Parathyroid adenoma (tissue), 2 donors: Measurements from ENCODE around the gene DUSP9.
"Not testable (repeated sequence)": the region's sequence is repeated elsewhere in the genome, so short reads cannot be mapped to it uniquely, and the experiment has no call there.

Source experiments
- H2AFZ ChIP-seq: fragments of 300-600 bp; sonication (generic); one replicate; pipeline ENCODE4 v1.7.0; 2017; ENCODE audit warnings: antibody characterized with exemption, mild to moderate bottlenecking
- H3K27ac ChIP-seq: fragments of 300-600 bp; sonication (generic); one replicate; pipeline ENCODE4 v1.7.0; 2017
- H3K27me3 ChIP-seq: fragments of 300-600 bp; sonication (generic); one replicate; pipeline ENCODE4 v1.7.0; 2017; ENCODE audit warnings: low read length; ENCODE audit not compliant: control insufficient read depth, insufficient read depth
- H3K36me3 ChIP-seq: fragments of 300-600 bp; sonication (generic); one replicate; pipeline ENCODE4 v1.7.0; 2017; ENCODE audit warnings: low read length; ENCODE audit not compliant: control insufficient read depth, insufficient read depth
- H3K4me1 ChIP-seq: fragments of 300-600 bp; sonication (generic); one replicate; pipeline ENCODE4 v1.7.0; 2017; ENCODE audit warnings: control low read depth
- H3K4me2 ChIP-seq: fragments of 300-600 bp; sonication (generic); one replicate; pipeline ENCODE4 v1.7.0; 2017; ENCODE audit warnings: low read length
- H3K4me3 ChIP-seq: fragments of 300-600 bp; sonication (generic); one replicate; pipeline ENCODE4 v1.7.0; 2017; ENCODE audit warnings: low read depth, low read length
- H3K79me2 ChIP-seq: fragments of 300-600 bp; sonication (generic); one replicate; pipeline ENCODE4 v1.7.0; 2017; ENCODE audit warnings: control low read depth
- H3K9ac ChIP-seq: fragments of 300-600 bp; sonication (generic); one replicate; pipeline ENCODE4 v1.7.0; 2017; ENCODE audit warnings: mild to moderate bottlenecking
- H3K9me3 ChIP-seq: fragments of 300-600 bp; sonication (generic); one replicate; pipeline ENCODE4 v1.7.0; 2017; ENCODE audit warnings: low read length; ENCODE audit not compliant: control insufficient read depth
- TF ChIP-seq, protein P1 (sequence below): fragments of 300-600 bp; sonication (generic); IDR thresholded peaks from one replicate; pipeline ENCODE4 v1.7.0; 2017; ENCODE audit warnings: antibody characterized with exemption, mild to moderate bottlenecking
- donor health status: primary hyperparathyroidism.

Gene DUSP9

DNA sequence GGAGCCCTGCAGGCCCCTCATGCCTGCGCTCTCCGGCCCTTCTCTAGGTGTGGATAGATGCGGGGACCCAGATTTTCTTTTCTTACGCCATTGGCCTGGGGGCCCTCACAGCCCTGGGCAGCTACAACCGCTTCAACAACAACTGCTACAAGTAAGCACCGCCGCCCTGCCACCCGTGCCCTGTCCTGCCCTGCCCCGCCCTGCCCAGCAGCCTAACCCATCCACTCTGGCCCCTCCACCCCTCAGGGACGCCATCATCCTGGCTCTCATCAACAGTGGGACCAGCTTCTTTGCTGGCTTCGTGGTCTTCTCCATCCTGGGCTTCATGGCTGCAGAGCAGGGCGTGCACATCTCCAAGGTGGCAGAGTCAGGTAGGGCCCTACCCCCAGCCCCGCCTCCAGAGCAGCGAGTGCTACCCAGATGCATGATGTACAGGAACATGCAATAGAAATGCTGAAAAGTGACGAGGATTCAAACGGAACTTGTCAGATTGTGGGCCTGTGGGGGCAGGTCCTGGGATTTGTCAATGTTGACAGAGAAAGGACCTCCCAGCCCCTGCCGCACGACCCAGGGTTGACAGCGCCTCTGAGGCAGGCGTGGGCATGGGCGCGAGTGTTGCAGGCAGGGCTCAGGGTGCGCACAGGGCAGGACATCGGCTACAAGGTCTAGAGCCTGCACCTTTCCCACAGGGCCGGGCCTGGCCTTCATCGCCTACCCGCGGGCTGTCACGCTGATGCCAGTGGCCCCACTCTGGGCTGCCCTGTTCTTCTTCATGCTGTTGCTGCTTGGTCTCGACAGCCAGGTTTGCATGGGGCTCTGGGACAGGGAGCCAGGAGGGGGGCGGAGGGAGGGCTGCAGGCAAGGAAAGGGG is 46.4 kb downstream of the DUSP9 start:
- no peak overlapping the region for H3K4me2 ChIP-seq
- H2AFZ ChIP-seq = no peak overlapping the region
- H3K27me3 ChIP-seq = no peaks in the 10 kb centered on the region
- H3K9ac ChIP-seq = no peak overlapping the region
- no peak overlapping the region for H3K4me3 ChIP-seq
- TF ChIP-seq, protein P1, sequence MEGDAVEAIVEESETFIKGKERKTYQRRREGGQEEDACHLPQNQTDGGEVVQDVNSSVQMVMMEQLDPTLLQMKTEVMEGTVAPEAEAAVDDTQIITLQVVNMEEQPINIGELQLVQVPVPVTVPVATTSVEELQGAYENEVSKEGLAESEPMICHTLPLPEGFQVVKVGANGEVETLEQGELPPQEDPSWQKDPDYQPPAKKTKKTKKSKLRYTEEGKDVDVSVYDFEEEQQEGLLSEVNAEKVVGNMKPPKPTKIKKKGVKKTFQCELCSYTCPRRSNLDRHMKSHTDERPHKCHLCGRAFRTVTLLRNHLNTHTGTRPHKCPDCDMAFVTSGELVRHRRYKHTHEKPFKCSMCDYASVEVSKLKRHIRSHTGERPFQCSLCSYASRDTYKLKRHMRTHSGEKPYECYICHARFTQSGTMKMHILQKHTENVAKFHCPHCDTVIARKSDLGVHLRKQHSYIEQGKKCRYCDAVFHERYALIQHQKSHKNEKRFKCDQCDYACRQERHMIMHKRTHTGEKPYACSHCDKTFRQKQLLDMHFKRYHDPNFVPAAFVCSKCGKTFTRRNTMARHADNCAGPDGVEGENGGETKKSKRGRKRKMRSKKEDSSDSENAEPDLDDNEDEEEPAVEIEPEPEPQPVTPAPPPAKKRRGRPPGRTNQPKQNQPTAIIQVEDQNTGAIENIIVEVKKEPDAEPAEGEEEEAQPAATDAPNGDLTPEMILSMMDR = no peak
- no peaks in the 10 kb centered on the region for H3K4me1 ChIP-seq
- H3K79me2 ChIP-seq = no peaks in the 10 kb centered on the region
- H3K27ac ChIP-seq = no peak overlapping the region
- no peaks in the 10 kb centered on the region for H3K9me3 ChIP-seq
- H3K36me3 ChIP-seq = no peaks in the 10 kb centered on the region

DNA sequence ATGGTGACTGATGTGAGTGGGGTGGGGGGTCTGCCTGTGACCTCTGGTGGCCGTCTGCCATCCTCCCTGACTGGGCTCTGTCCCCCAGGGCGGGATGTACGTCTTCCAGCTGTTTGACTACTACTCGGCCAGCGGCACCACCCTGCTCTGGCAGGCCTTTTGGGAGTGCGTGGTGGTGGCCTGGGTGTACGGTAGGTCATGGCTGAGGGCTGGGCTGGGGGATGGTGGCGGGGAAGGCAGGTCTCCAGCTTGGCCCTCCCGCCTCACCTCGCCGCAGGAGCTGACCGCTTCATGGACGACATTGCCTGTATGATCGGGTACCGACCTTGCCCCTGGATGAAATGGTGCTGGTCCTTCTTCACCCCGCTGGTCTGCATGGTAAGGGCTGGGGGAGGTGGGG is 47.3 kb downstream of the DUSP9 start:
- not testable (repeated sequence) for H3K9ac ChIP-seq, H3K4me2 ChIP-seq, H3K9me3 ChIP-seq, H2AFZ ChIP-seq, H3K79me2 ChIP-seq, H3K27me3 ChIP-seq, H3K27ac ChIP-seq, H3K36me3 ChIP-seq, H3K4me1 ChIP-seq, H3K4me3 ChIP-seq

GRCh38 chrX:153694687-153695270 is 47.8 kb downstream of the DUSP9 start:
- H3K4me2 ChIP-seq = no peak overlapping the region
- no peak overlapping the region for H3K4me3 ChIP-seq
- H3K27me3 ChIP-seq = no peaks in the 10 kb centered on the region
- H3K79me2 ChIP-seq = no peaks in the 10 kb centered on the region
- no peak overlapping the region for H3K9ac ChIP-seq
- no peaks in the 10 kb centered on the region for H3K36me3 ChIP-seq
- TF ChIP-seq, protein P1 = no peak
- H2AFZ ChIP-seq = no peak overlapping the region
- no peak overlapping the region for H3K27ac ChIP-seq
- no peaks in the 10 kb centered on the region for H3K9me3 ChIP-seq
- no peaks in the 10 kb centered on the region for H3K4me1 ChIP-seq

GRCh38 chrX:153696100-153696499 is 49.1 kb downstream of the DUSP9 start:
- Histone ChIP-seq H3K79me2 (no peaks in the 10 kb centered on the region), H2AFZ (no peak overlapping the region), H3K4me1 (no peaks in the 10 kb centered on the region), H3K4me2 (no peak overlapping the region), H3K27me3 (no peaks in the 10 kb centered on the region), H3K27ac (no peak overlapping the region), H3K4me3 (no peak overlapping the region), H3K9me3 (no peaks in the 10 kb centered on the region), H3K9ac (no peak overlapping the region), H3K36me3 (no peaks in the 10 kb centered on the region)
- TF ChIP-seq, protein P1 = no peak

DNA sequence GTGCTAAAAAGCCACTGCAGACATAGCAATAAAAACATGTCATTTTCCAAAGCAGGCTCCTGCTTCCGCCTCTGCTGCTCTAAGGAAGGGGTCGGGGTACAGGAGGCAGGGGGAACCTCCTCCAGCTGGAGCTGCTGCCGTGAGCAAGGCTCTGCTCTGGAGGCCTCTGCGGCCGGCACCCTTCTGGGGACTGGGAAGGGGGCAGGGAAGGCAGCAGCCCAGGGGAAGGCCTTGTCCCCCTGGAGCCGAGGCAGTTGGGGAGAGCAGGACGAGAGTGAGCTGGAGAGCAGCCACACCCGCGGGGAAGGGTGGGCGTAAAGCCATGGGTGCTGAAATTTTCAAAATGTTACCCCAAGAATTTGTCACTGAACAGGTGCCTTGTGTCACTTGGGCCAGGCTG is 49.5 kb downstream of the DUSP9 start:
- not testable (repeated sequence) for H3K4me3 ChIP-seq, H2AFZ ChIP-seq, H3K4me2 ChIP-seq, H3K4me1 ChIP-seq, H3K9ac ChIP-seq, H3K27ac ChIP-seq, H3K36me3 ChIP-seq, H3K27me3 ChIP-seq, H3K79me2 ChIP-seq, H3K9me3 ChIP-seq

GRCh38 chrX:153696986-153697722 is 50.2 kb downstream of the DUSP9 start:
- H2AFZ ChIP-seq, H3K4me1 ChIP-seq, H3K4me3 ChIP-seq, H3K27me3 ChIP-seq, H3K79me2 ChIP-seq, H3K27ac ChIP-seq, H3K9ac ChIP-seq, H3K9me3 ChIP-seq, H3K4me2 ChIP-seq, H3K36me3 ChIP-seq: not testable (repeated sequence)
